ENCODE data around the gene IBA57.

GRCh38 chr1:228212415-228212965 is 46.9 kb downstream of the IBA57 start:
- TF ChIP-seq POLR2AphosphoS5 (IDR thresholded peaks at IDR 0.05; ENCODE audit: borderline replicate concordance, low read depth, low read length) (no peak), EZH2 (IDR thresholded peaks at IDR 0.05) (no peak)
